BLaER1 (cell line): ENCODE measurements around the gene CPZ.

ENCODE experiments used
- H3K27ac ChIP-seq: shearing (Covaris generic); formaldehyde crosslinking; 2 replicates; pipeline ENCODE4 v1.8.1; 2022
- H3K27me3 ChIP-seq: shearing (Covaris generic); formaldehyde crosslinking; 2 replicates; pipeline ENCODE4 v1.8.1; 2022
- H3K36me3 ChIP-seq: shearing (Covaris generic); formaldehyde crosslinking; 2 replicates; pipeline ENCODE4 v1.8.1; 2022
- H3K4me1 ChIP-seq: shearing (Covaris generic); formaldehyde crosslinking; 2 replicates; pipeline ENCODE4 v1.8.1; 2022
- H3K4me2 ChIP-seq: shearing (Covaris generic); formaldehyde crosslinking; 2 replicates; pipeline ENCODE4 v1.8.1; 2022
- H3K4me3 ChIP-seq: shearing (Covaris generic); formaldehyde crosslinking; 2 replicates; pipeline ENCODE4 v1.8.1; 2022
- H3K9ac ChIP-seq: shearing (Covaris generic); formaldehyde crosslinking; 2 replicates; pipeline ENCODE4 v1.8.1; 2022
- H3K9me3 ChIP-seq: shearing (Covaris generic); formaldehyde crosslinking; 2 replicates; pipeline ENCODE4 v1.8.1; 2022
- H4K20me1 ChIP-seq: shearing (Covaris generic); formaldehyde crosslinking; 2 replicates; pipeline ENCODE4 v1.8.1; 2022
- Cebpa-rat ChIP-seq: shearing (Covaris generic); IDR thresholded peaks from 2 replicates; pipeline ENCODE4 v1.8.1; 2022

Gene CPZ

DNA sequence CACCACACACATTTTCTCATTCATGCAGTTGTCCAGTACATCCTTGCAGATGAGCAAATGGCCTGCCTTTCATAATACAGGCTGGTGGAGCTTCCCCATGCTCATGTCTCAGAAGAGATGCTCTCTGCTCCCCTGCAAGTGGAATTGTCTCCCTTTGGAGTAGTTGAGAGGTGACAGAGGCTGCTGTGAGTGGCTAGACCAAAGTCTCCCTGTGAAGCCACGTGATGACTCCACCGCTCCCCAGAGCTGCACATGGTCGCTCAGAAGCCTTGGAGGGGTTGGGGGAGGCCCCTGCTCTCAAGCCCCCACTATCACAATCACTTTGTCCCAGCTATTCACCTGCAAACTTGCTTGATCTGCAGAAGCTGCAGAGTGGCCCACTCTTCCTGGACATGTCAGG is 13.8 kb upstream of the CPZ start:
- TF ChIP-seq Cebpa-rat, result no peak
- Histone ChIP-seq H3K9ac (no peak overlapping the region), H3K4me3 (no peak overlapping the region), H3K27me3 (no peaks in the 10 kb centered on the region), H4K20me1 (peaks cover 22% of the 10 kb centered on the region; the same call in 1 of the 2 replicates), H3K9me3 (no peaks in the 10 kb centered on the region; the same call in 1 of the 2 replicates), H3K27ac (no peak overlapping the region), H3K4me1 (peaks cover 29% of the 10 kb centered on the region), H3K4me2 (no peak overlapping the region), H3K36me3 (no peaks in the 10 kb centered on the region)

GRCh38 chr4:8579526-8580320 is 12.8 kb upstream of the CPZ start:
- H3K36me3 ChIP-seq, result no peaks in the 10 kb centered on the region
- H3K4me1 ChIP-seq, result peaks cover 29% of the 10 kb centered on the region
- H3K27ac ChIP-seq, result no peak overlapping the region
- no peak overlapping the region for H3K9ac ChIP-seq
- H3K4me2 ChIP-seq, result peak overlapping the region; percentile 22; the same call in 1 of the 2 replicates
- no peaks in the 10 kb centered on the region; the same call in 1 of the 2 replicates for H3K9me3 ChIP-seq
- no peak for TF ChIP-seq Cebpa-rat
- no peaks in the 10 kb centered on the region for H3K27me3 ChIP-seq
- H4K20me1 ChIP-seq, result peaks cover 22% of the 10 kb centered on the region; the same call in 1 of the 2 replicates
- H3K4me3 ChIP-seq, result no peak overlapping the region

- peaks cover 22% of the 10 kb centered on the region; the same call in 1 of the 2 replicates for H4K20me1 ChIP-seq
- H3K9ac ChIP-seq, result no peak within 1 kb of the TSS
- H3K9me3 ChIP-seq, result no peaks in the 10 kb centered on the region; the same call in 1 of the 2 replicates
- no peaks in the 10 kb centered on the region for H3K36me3 ChIP-seq
- no peak within 1 kb of the TSS for H3K4me3 ChIP-seq
- H3K27me3 ChIP-seq, result no peaks in the 10 kb centered on the region
- H3K27ac ChIP-seq, result no peak within 1 kb of the TSS
- H3K4me1 ChIP-seq, result peaks cover 29% of the 10 kb centered on the region
- TF ChIP-seq Cebpa-rat, result no peak
- H3K4me2 ChIP-seq, result peak within 1 kb of the TSS; percentile 57
Observed at GRCh38 chr4:8580321-8581093, 12.1 kb upstream of the CPZ start, which contains the start of gene GPR78. TSS of gene GPR78 (plus strand) at chr4:8580392. CDS start at chr4:8580983, 591 bp downstream.

DNA sequence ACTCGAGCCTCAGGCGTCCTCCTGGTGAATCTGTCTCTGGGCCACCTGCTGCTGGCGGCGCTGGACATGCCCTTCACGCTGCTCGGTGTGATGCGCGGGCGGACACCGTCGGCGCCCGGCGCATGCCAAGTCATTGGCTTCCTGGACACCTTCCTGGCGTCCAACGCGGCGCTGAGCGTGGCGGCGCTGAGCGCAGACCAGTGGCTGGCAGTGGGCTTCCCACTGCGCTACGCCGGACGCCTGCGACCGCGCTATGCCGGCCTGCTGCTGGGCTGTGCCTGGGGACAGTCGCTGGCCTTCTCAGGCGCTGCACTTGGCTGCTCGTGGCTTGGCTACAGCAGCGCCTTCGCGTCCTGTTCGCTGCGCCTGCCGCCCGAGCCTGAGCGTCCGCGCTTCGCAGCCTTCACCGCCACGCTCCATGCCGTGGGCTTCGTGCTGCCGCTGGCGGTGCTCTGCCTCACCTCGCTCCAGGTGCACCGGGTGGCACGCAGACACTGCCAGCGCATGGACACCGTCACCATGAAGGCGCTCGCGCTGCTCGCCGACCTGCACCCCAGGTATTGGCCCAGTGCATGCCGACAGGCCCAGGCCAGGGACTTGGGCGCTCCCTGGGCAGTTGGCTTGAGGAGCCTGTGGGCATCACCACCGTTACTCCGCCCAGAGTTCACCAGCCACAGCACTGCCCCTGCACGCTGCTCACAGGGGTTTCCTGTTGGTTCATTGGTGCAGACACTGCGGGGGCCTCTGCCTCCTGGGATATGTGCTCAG is 11.3 kb upstream of the CPZ start:
- Histone ChIP-seq H3K36me3 (no peaks in the 10 kb centered on the region), H3K27me3 (no peaks in the 10 kb centered on the region), H3K27ac (no peak overlapping the region), H3K4me3 (no peak overlapping the region), H3K9ac (no peak overlapping the region), H3K4me2 (peak overlapping the region; percentile 57), H3K4me1 (peaks cover 34% of the 10 kb centered on the region), H4K20me1 (peaks cover 22% of the 10 kb centered on the region; the same call in 1 of the 2 replicates), H3K9me3 (no peaks in the 10 kb centered on the region; the same call in 1 of the 2 replicates)
- no peak for TF ChIP-seq Cebpa-rat

- Histone ChIP-seq H3K4me2 (peak overlapping the region; percentile 57), H3K9me3 (no peaks in the 10 kb centered on the region; the same call in 1 of the 2 replicates), H4K20me1 (peaks cover 22% of the 10 kb centered on the region; the same call in 1 of the 2 replicates), H3K9ac (no peak overlapping the region), H3K4me3 (no peak overlapping the region), H3K27me3 (no peaks in the 10 kb centered on the region), H3K36me3 (no peaks in the 10 kb centered on the region), H3K4me1 (peaks cover 41% of the 10 kb centered on the region), H3K27ac (no peak overlapping the region)
- TF ChIP-seq Cebpa-rat, result no peak
Observed at GRCh38 chr4:8582016-8582415, 10.5 kb upstream of the CPZ start.

DNA sequence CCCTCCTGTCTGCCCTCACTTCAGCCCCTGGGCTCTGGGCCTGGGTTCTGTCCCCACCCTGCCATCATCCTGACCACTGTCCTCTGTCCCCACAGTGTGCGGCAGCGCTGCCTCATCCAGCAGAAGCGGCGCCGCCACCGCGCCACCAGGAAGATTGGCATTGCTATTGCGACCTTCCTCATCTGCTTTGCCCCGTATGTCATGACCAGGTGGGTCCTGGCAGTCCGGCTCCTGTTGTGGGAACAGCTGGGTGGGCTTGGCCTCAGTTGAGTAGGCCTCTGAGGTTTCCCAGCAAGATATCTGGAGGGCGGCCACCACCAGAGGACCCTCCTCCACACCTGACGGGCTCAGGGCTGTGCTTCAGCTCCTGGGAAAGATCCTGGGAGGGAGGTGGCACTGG is 10.1 kb upstream of the CPZ start:
- no peak overlapping the region for H3K9ac ChIP-seq
- H3K36me3 ChIP-seq, result no peaks in the 10 kb centered on the region
- H3K27ac ChIP-seq, result no peak overlapping the region
- H3K27me3 ChIP-seq, result no peaks in the 10 kb centered on the region
- H3K9me3 ChIP-seq, result no peaks in the 10 kb centered on the region; the same call in 1 of the 2 replicates
- H4K20me1 ChIP-seq, result peaks cover 22% of the 10 kb centered on the region; the same call in 1 of the 2 replicates
- no peak overlapping the region for H3K4me2 ChIP-seq
- no peak for TF ChIP-seq Cebpa-rat
- peaks cover 42% of the 10 kb centered on the region for H3K4me1 ChIP-seq
- no peak overlapping the region for H3K4me3 ChIP-seq

GRCh38 chr4:8582941-8583654 is 9.5 kb upstream of the CPZ start:
- peaks cover 42% of the 10 kb centered on the region for H3K4me1 ChIP-seq
- no peak for TF ChIP-seq Cebpa-rat
- H3K27me3 ChIP-seq, result 0 out of 2 replicates have a peak, but pooled peaks cover 1% of the 10 kb centered on the region
- no peak overlapping the region for H3K4me3 ChIP-seq
- H3K4me2 ChIP-seq, result no peak overlapping the region
- no peaks in the 10 kb centered on the region for H3K36me3 ChIP-seq
- H3K9ac ChIP-seq, result no peak overlapping the region
- no peaks in the 10 kb centered on the region; the same call in 1 of the 2 replicates for H3K9me3 ChIP-seq
- H3K27ac ChIP-seq, result no peak overlapping the region
- H4K20me1 ChIP-seq, result peaks cover 22% of the 10 kb centered on the region; the same call in 1 of the 2 replicates

GRCh38 chr4:8583655-8584025 is 8.9 kb upstream of the CPZ start:
- Histone ChIP-seq H3K9ac (no peak overlapping the region), H3K36me3 (no peaks in the 10 kb centered on the region), H3K4me2 (no peak overlapping the region), H4K20me1 (peaks cover 20% of the 10 kb centered on the region; the same call in 1 of the 2 replicates), H3K9me3 (no peaks in the 10 kb centered on the region; the same call in 1 of the 2 replicates), H3K27ac (no peak overlapping the region), H3K4me3 (no peak overlapping the region), H3K27me3 (0 out of 2 replicates have a peak, but pooled peaks cover 5% of the 10 kb centered on the region), H3K4me1 (peaks cover 42% of the 10 kb centered on the region)
- no peak for TF ChIP-seq Cebpa-rat
